ENCODE data around the gene NINJ1. TPM values are rescaled to one million over a fixed set of nuclear protein-coding genes. Genes with fewer than 3 reads are reported as not detected.
"Not testable (repeated sequence)": the region's sequence is repeated elsewhere in the genome, so short reads cannot be mapped to it uniquely, and the experiment has no call there.

The NINJ1 gene
- total and polyA plus RNA-seq, 5 donors from 2014 or later: 68.5 to 144 (median 75.4) TPM

GRCh38 chr9:93119953-93120845 is 13.9 kb downstream of the NINJ1 start:
- ATAC-seq (ENCODE audit: low read depth in 2 of 2): peak; percentile 67 to 73
- Histone ChIP-seq H3K9me3 (ENCODE audit: control insufficient read depth in 2 of 2, low read length in 2 of 2) (no peaks in the 10 kb centered on the region), H3K4me1 (ENCODE audit: control insufficient read depth, insufficient read depth, low read length, poor library complexity, severe bottlenecking) (peaks cover 10% of the 10 kb centered on the region), H3K36me3 (ENCODE audit: control insufficient read depth, insufficient read depth, low read length) (peaks cover 22% of the 10 kb centered on the region), H3K27me3 (ENCODE audit: control insufficient read depth, insufficient read depth, low read length) (no peaks in the 10 kb centered on the region), H3K27ac (ENCODE audit: insufficient read depth, low read length, poor library complexity, severe bottlenecking) (peak overlapping the region; percentile 41), H3K4me3 (ENCODE audit: low read depth, low read length) (no peak overlapping the region)
- H3K4me1 Mint-ChIP-seq: peaks cover 5 to 34% (median 11%) of the 10 kb centered on the region in 4 donors
- no peaks in the 10 kb centered on the region for H3K9me3 Mint-ChIP-seq
- peak overlapping the region; percentile 52 to 75 (median 70) for H3K27ac Mint-ChIP-seq
- peak overlapping the region in 2 of 4 donors; percentile 24 to 41 for H3K4me3 Mint-ChIP-seq
- H3K36me3 Mint-ChIP-seq: peaks cover 9% of the 10 kb centered on the region
- DNase-seq: peak in 2 of 3 donors; percentile 27 to 67
- no peaks in the 10 kb centered on the region for H3K27me3 Mint-ChIP-seq

- H3K4me3 Mint-ChIP-seq: peak overlapping the region in 3 of 4 donors; percentile 24 to 41 (median 29)
- H3K4me1 Mint-ChIP-seq: peaks cover 5 to 36% (median 12%) of the 10 kb centered on the region in 4 donors
- Histone ChIP-seq H3K36me3 (ENCODE audit: control insufficient read depth, insufficient read depth, low read length) (peaks cover 17% of the 10 kb centered on the region), H3K4me1 (ENCODE audit: control insufficient read depth, insufficient read depth, low read length, poor library complexity, severe bottlenecking) (peaks cover 15% of the 10 kb centered on the region), H3K27me3 (ENCODE audit: control insufficient read depth, insufficient read depth, low read length) (no peaks in the 10 kb centered on the region), H3K27ac (ENCODE audit: insufficient read depth, low read length, poor library complexity, severe bottlenecking) (peak overlapping the region; percentile 41), H3K9me3 (ENCODE audit: control insufficient read depth in 2 of 2, low read length in 2 of 2) (no peaks in the 10 kb centered on the region), H3K4me3 (ENCODE audit: low read depth, low read length) (no peak overlapping the region)
- ATAC-seq (ENCODE audit: low read depth in 2 of 2): no peak
- H3K9me3 Mint-ChIP-seq: no peaks in the 10 kb centered on the region
- DNase-seq: no peak
- peaks cover 9% of the 10 kb centered on the region for H3K36me3 Mint-ChIP-seq
- H3K27ac Mint-ChIP-seq: peak overlapping the region; percentile 52 to 75 (median 70)
- no peaks in the 10 kb centered on the region for H3K27me3 Mint-ChIP-seq
Measured at GRCh38 chr9:93119703-93119952, 14.4 kb downstream of the NINJ1 start.

GRCh38 chr9:93118863-93119702 is 15.0 kb downstream of the NINJ1 start:
- Mint-ChIP-seq H3K36me3 (peaks cover 7% of the 10 kb centered on the region), H3K4me1 (peaks cover 5 to 30% (median 11%) of the 10 kb centered on the region in 4 donors), H3K9me3 (no peaks in the 10 kb centered on the region), H3K4me3 (peak overlapping the region in 1 of 4 donors; percentile 29), H3K27me3 (no peaks in the 10 kb centered on the region), H3K27ac (peak overlapping the region; percentile 52 to 75 (median 70))
- no peak for DNase-seq
- H3K4me1 ChIP-seq (ENCODE audit: control insufficient read depth, insufficient read depth, low read length, poor library complexity, severe bottlenecking): peaks cover 15% of the 10 kb centered on the region
- H3K27me3 ChIP-seq (ENCODE audit: control insufficient read depth, insufficient read depth, low read length): no peaks in the 10 kb centered on the region
- H3K27ac ChIP-seq (ENCODE audit: insufficient read depth, low read length, poor library complexity, severe bottlenecking): no peak overlapping the region
- no peak for ATAC-seq (ENCODE audit: low read depth in 2 of 2)
- no peak overlapping the region for H3K4me3 ChIP-seq (ENCODE audit: low read depth, low read length)
- peaks cover 18% of the 10 kb centered on the region for H3K36me3 ChIP-seq (ENCODE audit: control insufficient read depth, insufficient read depth, low read length)
- H3K9me3 ChIP-seq (ENCODE audit: control insufficient read depth in 2 of 2, low read length in 2 of 2): no peaks in the 10 kb centered on the region

GRCh38 chr9:93117924-93118862 is 15.9 kb downstream of the NINJ1 start:
- H3K9me3 Mint-ChIP-seq: no peaks in the 10 kb centered on the region
- H3K36me3 Mint-ChIP-seq: peaks cover 7% of the 10 kb centered on the region
- H3K4me1 Mint-ChIP-seq: peaks cover 5 to 27% (median 11%) of the 10 kb centered on the region in 4 donors
- ATAC-seq (ENCODE audit: low read depth in 2 of 2) (no peak), DNase-seq (no peak)
- no peaks in the 10 kb centered on the region for H3K27me3 Mint-ChIP-seq
- Histone ChIP-seq H3K4me3 (ENCODE audit: low read depth, low read length) (no peak overlapping the region), H3K27ac (ENCODE audit: insufficient read depth, low read length, poor library complexity, severe bottlenecking) (no peak overlapping the region), H3K27me3 (ENCODE audit: control insufficient read depth, insufficient read depth, low read length) (no peaks in the 10 kb centered on the region), H3K9me3 (ENCODE audit: control insufficient read depth in 2 of 2, low read length in 2 of 2) (no peaks in the 10 kb centered on the region), H3K4me1 (ENCODE audit: control insufficient read depth, insufficient read depth, low read length, poor library complexity, severe bottlenecking) (peaks cover 15% of the 10 kb centered on the region), H3K36me3 (ENCODE audit: control insufficient read depth, insufficient read depth, low read length) (peaks cover 16% of the 10 kb centered on the region)
- H3K4me3 Mint-ChIP-seq: no peak overlapping the region
- peak overlapping the region in 1 of 3 donors; percentile 68 for H3K27ac Mint-ChIP-seq

GRCh38 chr9:93117521-93117920 is 16.5 kb downstream of the NINJ1 start:
- H3K27ac Mint-ChIP-seq: not testable (repeated sequence)

GRCh38 chr9:93116072-93116961 is 17.7 kb downstream of the NINJ1 start:
- no peaks in the 10 kb centered on the region for H3K9me3 Mint-ChIP-seq
- Histone ChIP-seq H3K9me3 (ENCODE audit: control insufficient read depth in 2 of 2, low read length in 2 of 2) (no peaks in the 10 kb centered on the region), H3K27me3 (ENCODE audit: control insufficient read depth, insufficient read depth, low read length) (no peaks in the 10 kb centered on the region), H3K36me3 (ENCODE audit: control insufficient read depth, insufficient read depth, low read length) (peaks cover 21% of the 10 kb centered on the region), H3K4me1 (ENCODE audit: control insufficient read depth, insufficient read depth, low read length, poor library complexity, severe bottlenecking) (peaks cover 15% of the 10 kb centered on the region), H3K4me3 (ENCODE audit: low read depth, low read length) (no peak overlapping the region), H3K27ac (ENCODE audit: insufficient read depth, low read length, poor library complexity, severe bottlenecking) (no peak overlapping the region)
- H3K4me3 Mint-ChIP-seq: no peak overlapping the region
- H3K4me1 Mint-ChIP-seq: peaks cover 5 to 27% (median 11%) of the 10 kb centered on the region in 4 donors
- no peaks in the 10 kb centered on the region for H3K27me3 Mint-ChIP-seq
- H3K36me3 Mint-ChIP-seq: peaks cover 7% of the 10 kb centered on the region
- no peak overlapping the region for H3K27ac Mint-ChIP-seq
- DNase-seq: no peak
- ATAC-seq (ENCODE audit: low read depth in 2 of 2): no peak

More at GRCh38 chr9:93117521-93117920, 16.5 kb downstream of the NINJ1 start:
- not testable (repeated sequence) for H3K4me3 Mint-ChIP-seq; H3K9me3 Mint-ChIP-seq; H3K36me3 Mint-ChIP-seq; DNase-seq; H3K9me3 ChIP-seq (ENCODE audit: control insufficient read depth in 2 of 2, low read length in 2 of 2); H3K27me3 ChIP-seq (ENCODE audit: control insufficient read depth, insufficient read depth, low read length); H3K27ac ChIP-seq (ENCODE audit: insufficient read depth, low read length, poor library complexity, severe bottlenecking); H3K27me3 Mint-ChIP-seq; ATAC-seq (ENCODE audit: low read depth in 2 of 2); H3K4me3 ChIP-seq (ENCODE audit: low read depth, low read length)
- peaks cover 5 to 27% (median 11%) of the 10 kb centered on the region in 4 donors for H3K4me1 Mint-ChIP-seq
- Histone ChIP-seq H3K36me3 (ENCODE audit: control insufficient read depth, insufficient read depth, low read length) (peaks cover 19% of the 10 kb centered on the region), H3K4me1 (ENCODE audit: control insufficient read depth, insufficient read depth, low read length, poor library complexity, severe bottlenecking) (peaks cover 15% of the 10 kb centered on the region)
